Liver (tissue), 9 donors: ENCODE data around the gene KCNJ5. TPM values are rescaled to one million over a fixed set of nuclear protein-coding genes. Genes with fewer than 3 reads are reported as not detected.

Experiments used
- DNase-seq: peaks from one replicate; pipeline ENCODE4 v3.0.0-alpha.2; 2017; ENCODE audit warnings: low spot score
- H3K27ac ChIP-seq, 2 donors: one replicate each; pipeline ENCODE4 v1.7.0; 2013; ENCODE audit warnings: inconsistent platforms in 2 of 2, low read length in 2 of 2, control low read depth in 1 of 2, low read depth in 1 of 2, mild to moderate bottlenecking in 1 of 2
- H3K27me3 ChIP-seq, 4 donors: one replicate each; pipeline versions ENCODE4 v1.6.1 to v1.7.0; 2013; ENCODE audit warnings: low read length in 3 of 4, inconsistent platforms in 1 of 4, mild to moderate bottlenecking in 1 of 4, moderate library complexity in 1 of 4; ENCODE audit not compliant: control insufficient read depth in 4 of 4, insufficient read depth in 4 of 4
- H3K36me3 ChIP-seq, 4 donors: one replicate each; pipeline versions ENCODE4 v1.6.1 to v1.7.0; 2013; ENCODE audit warnings: low read length in 3 of 4, mild to moderate bottlenecking in 3 of 4, low read depth in 1 of 4, moderate library complexity in 1 of 4; ENCODE audit not compliant: control insufficient read depth in 4 of 4, insufficient read depth in 3 of 4
- H3K4me1 ChIP-seq, 4 donors: one replicate each; pipeline versions ENCODE4 v1.6.1 to v1.7.0; 2013; ENCODE audit warnings: low read length in 3 of 4, mild to moderate bottlenecking in 3 of 4, moderate library complexity in 1 of 4; ENCODE audit not compliant: control insufficient read depth in 4 of 4, insufficient read depth in 4 of 4
- H3K4me3 ChIP-seq, 3 donors: one replicate each; pipeline versions ENCODE4 v1.6.1 to v1.7.0; 2013; ENCODE audit warnings: low read length in 3 of 3, control low read depth in 1 of 3, low read depth in 1 of 3, mild to moderate bottlenecking in 1 of 3
- H3K9ac ChIP-seq, 2 donors: one replicate each; pipeline ENCODE4 v1.7.0; 2013; ENCODE audit warnings: low read length in 2 of 2, mild to moderate bottlenecking in 2 of 2, moderate library complexity in 2 of 2, control low read depth in 1 of 2, low read depth in 1 of 2
- H3K9me3 ChIP-seq, 4 donors: one replicate each; pipeline versions ENCODE4 v1.6.1 to v1.7.0; 2013; ENCODE audit warnings: low read length in 3 of 4; ENCODE audit not compliant: control insufficient read depth in 4 of 4
- EGR1 ChIP-seq, 2 donors: IDR thresholded peaks; 2 replicates each; pipeline ENCODE4 v1.6.1; 2016 to 2018; ENCODE audit warnings: antibody characterized with exemption in 2 of 2, low read depth in 2 of 2
- FOXA2 ChIP-seq: IDR thresholded peaks from 2 replicates; pipeline ENCODE4 v1.6.1; 2016; ENCODE audit warnings: antibody characterized with exemption
- GABPA ChIP-seq, 2 donors: IDR thresholded peaks in 1 of 2; conservative IDR thresholded peaks in 1 of 2; 2 replicates each; pipeline ENCODE4 v1.6.1; 2016; ENCODE audit warnings: antibody characterized with exemption in 2 of 2, mild to moderate bottlenecking in 1 of 2, moderate library complexity in 1 of 2
- HNF4A ChIP-seq, 2 donors: conservative IDR thresholded peaks; 2 replicates each; pipeline ENCODE4 v1.6.1; 2016; ENCODE audit warnings: antibody characterized with exemption in 2 of 2, mild to moderate bottlenecking in 2 of 2
- HNF4G ChIP-seq: IDR thresholded peaks from 2 replicates; pipeline ENCODE4 v1.6.1; 2016; ENCODE audit warnings: antibody characterized with exemption
- JUND ChIP-seq, 2 donors: IDR thresholded peaks; 2 replicates each; pipeline ENCODE4 v1.6.1; 2016; ENCODE audit warnings: antibody characterized with exemption in 2 of 2
- NR2F2 ChIP-seq: IDR thresholded peaks from 2 replicates; pipeline ENCODE4 v1.6.1; 2016; ENCODE audit warnings: antibody characterized with exemption
- RXRA ChIP-seq, 2 donors: IDR thresholded peaks; 2 replicates each; pipeline ENCODE4 v1.6.1; 2017 to 2018; ENCODE audit warnings: antibody characterized with exemption in 2 of 2, mild to moderate bottlenecking in 1 of 2
- SP1 ChIP-seq: IDR thresholded peaks from 2 replicates; pipeline ENCODE4 v1.6.1; 2018; ENCODE audit warnings: antibody characterized with exemption, mild to moderate bottlenecking
- TAF1 ChIP-seq: conservative IDR thresholded peaks from 2 replicates; pipeline ENCODE4 v1.6.1; 2016; ENCODE audit warnings: antibody characterized with exemption, mild to moderate bottlenecking
- YY1 ChIP-seq: IDR thresholded peaks from 2 replicates; pipeline ENCODE4 v1.6.1; 2016; ENCODE audit warnings: antibody characterized with exemption, mild to moderate bottlenecking
- WGBS: extraction: QIAGEN DNeasy Blood & Tissue Kit; methylation state at CpG from one replicate; pipeline ENCODE4 v1.1.7; 2013; 5-methylcytosine and 5-hydroxymethylcytosine counted together
- polyA plus RNA-seq, 2 donors: library from polyadenylated mRNA; stranded (reverse) in 1 of 2; unstranded in 1 of 2; fragments of 200-250 nt in 1 of 2; fragments of >200 nt in 1 of 2; fragmentation: Nextera tagmentation in 1 of 2; extraction: Ambion mirVana in 1 of 2; gene quantifications; one replicate each; pipeline versions ENCODE4 v1.2.1 to v1.2.3, GENCODE V29; 2013 to 2015
- total RNA-seq, 2 donors: library from RNA; depleted of rRNA; stranded (reverse); fragments of >200 nt; gene quantifications; one replicate each; pipeline ENCODE4 v1.2.3, GENCODE V29; 2014
- TF ChIP-seq, protein P1 (sequence below): IDR thresholded peaks from 2 replicates; pipeline ENCODE4 v1.6.1; 2016; ENCODE audit warnings: antibody characterized with exemption
- TF ChIP-seq, protein P2 (sequence below): fragments of 150-350 bp; IDR thresholded peaks from 2 replicates; pipeline ENCODE4 v1.5.1; 2017; ENCODE audit warnings: improper control_type of control experiment, low read depth, low read length; ENCODE audit not compliant: missing input control
- TF ChIP-seq, protein P3 (sequence below): IDR thresholded peaks from 2 replicates; pipeline ENCODE4 v1.6.1; 2016; ENCODE audit warnings: antibody characterized with exemption
- TF ChIP-seq, protein P4 (sequence below): IDR thresholded peaks from 2 replicates; pipeline ENCODE4 v1.6.1; 2016; ENCODE audit warnings: antibody characterized with exemption
- donor health status: healthy.
- donor health status: healthy.
- donor health status: healthy.
- donor health status: healthy.
- donor health status: healthy.

Gene KCNJ5
- total and polyA plus RNA-seq, 4 donors = 0.04 to 0.08 (median 0.06) TPM

DNA sequence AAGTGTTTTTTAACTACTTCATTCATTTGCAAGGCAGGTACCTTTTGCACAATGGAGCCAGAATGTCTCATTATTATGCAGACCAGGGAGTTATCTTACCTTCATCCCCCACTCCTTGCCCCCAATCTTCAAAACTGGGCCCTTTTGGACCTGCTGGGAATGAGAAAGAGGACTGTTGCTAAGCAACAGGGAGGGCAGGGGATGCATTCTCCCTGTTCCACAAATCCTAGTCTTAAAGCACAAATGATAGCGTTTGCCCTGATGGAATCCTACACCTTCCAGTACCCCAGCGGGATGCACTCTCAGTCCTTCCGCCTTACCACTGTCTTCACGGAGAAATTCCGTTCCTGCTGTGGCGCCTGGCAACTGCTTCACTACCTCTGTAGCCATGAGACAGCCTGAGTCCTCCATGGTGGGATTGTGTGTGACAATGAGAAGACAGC is 20.0 kb upstream of the KCNJ5 start (continued):
- TF ChIP-seq GABPA (IDR thresholded peaks at IDR 0.05 in 1 of 2, conservative IDR thresholded peaks at IDR 0.05 in 1 of 2) (no peak), YY1 (no peak)

DNA sequence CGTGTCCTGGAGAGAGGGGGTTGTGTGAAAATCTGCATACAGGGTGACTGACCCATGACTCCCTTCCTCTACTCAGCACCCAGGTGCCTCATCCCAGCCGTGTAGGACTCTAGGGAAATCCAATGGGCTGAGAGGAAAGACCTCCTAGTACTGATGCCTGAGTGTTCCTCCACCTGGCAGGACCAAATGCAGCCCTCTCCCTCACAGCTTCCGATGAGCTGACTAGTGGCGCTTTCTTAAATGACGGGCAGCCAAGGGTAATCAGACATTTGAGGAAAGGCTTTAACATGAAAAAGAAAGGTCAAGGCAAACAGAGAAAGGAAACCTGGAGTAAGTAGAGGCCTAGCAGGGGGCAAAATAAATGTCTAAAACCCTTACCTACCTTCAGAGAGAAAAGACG is 19.1 kb upstream of the KCNJ5 start:
- TF ChIP-seq SP1 (no peak), HNF4A (conservative IDR thresholded peaks at IDR 0.05) (no peak), NR2F2 (no peak), HNF4G (no peak), YY1 (no peak), JUND (IDR thresholded peaks at IDR 0.05) (no peak), RXRA (IDR thresholded peaks at IDR 0.05) (no peak), GABPA (IDR thresholded peaks at IDR 0.05 in 1 of 2, conservative IDR thresholded peaks at IDR 0.05 in 1 of 2) (no peak), EGR1 (IDR thresholded peaks at IDR 0.05; ENCODE audit: low read depth in 2 of 2) (no peak)
- TF ChIP-seq, protein P1, sequence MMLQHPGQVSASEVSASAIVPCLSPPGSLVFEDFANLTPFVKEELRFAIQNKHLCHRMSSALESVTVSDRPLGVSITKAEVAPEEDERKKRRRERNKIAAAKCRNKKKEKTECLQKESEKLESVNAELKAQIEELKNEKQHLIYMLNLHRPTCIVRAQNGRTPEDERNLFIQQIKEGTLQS = no peak
- TF ChIP-seq, protein P2, sequence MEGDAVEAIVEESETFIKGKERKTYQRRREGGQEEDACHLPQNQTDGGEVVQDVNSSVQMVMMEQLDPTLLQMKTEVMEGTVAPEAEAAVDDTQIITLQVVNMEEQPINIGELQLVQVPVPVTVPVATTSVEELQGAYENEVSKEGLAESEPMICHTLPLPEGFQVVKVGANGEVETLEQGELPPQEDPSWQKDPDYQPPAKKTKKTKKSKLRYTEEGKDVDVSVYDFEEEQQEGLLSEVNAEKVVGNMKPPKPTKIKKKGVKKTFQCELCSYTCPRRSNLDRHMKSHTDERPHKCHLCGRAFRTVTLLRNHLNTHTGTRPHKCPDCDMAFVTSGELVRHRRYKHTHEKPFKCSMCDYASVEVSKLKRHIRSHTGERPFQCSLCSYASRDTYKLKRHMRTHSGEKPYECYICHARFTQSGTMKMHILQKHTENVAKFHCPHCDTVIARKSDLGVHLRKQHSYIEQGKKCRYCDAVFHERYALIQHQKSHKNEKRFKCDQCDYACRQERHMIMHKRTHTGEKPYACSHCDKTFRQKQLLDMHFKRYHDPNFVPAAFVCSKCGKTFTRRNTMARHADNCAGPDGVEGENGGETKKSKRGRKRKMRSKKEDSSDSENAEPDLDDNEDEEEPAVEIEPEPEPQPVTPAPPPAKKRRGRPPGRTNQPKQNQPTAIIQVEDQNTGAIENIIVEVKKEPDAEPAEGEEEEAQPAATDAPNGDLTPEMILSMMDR = no peak
- TF ChIP-seq, protein P3, sequence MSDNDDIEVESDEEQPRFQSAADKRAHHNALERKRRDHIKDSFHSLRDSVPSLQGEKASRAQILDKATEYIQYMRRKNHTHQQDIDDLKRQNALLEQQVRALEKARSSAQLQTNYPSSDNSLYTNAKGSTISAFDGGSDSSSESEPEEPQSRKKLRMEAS = no peak
- TF ChIP-seq, protein P4, sequence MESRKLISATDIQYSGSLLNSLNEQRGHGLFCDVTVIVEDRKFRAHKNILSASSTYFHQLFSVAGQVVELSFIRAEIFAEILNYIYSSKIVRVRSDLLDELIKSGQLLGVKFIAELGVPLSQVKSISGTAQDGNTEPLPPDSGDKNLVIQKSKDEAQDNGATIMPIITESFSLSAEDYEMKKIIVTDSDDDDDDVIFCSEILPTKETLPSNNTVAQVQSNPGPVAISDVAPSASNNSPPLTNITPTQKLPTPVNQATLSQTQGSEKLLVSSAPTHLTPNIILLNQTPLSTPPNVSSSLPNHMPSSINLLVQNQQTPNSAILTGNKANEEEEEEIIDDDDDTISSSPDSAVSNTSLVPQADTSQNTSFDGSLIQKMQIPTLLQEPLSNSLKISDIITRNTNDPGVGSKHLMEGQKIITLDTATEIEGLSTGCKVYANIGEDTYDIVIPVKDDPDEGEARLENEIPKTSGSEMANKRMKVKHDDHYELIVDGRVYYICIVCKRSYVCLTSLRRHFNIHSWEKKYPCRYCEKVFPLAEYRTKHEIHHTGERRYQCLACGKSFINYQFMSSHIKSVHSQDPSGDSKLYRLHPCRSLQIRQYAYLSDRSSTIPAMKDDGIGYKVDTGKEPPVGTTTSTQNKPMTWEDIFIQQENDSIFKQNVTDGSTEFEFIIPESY = no peak
- no peak overlapping the region for H3K9ac ChIP-seq
- no peak overlapping the region for H3K27ac ChIP-seq
- no peak for DNase-seq
- H3K4me1 ChIP-seq = no peaks in the 10 kb centered on the region
- no peak overlapping the region for H3K4me3 ChIP-seq
- H3K9me3 ChIP-seq = no peaks in the 10 kb centered on the region
- H3K27me3 ChIP-seq = no peaks in the 10 kb centered on the region
- H3K36me3 ChIP-seq = no peaks in the 10 kb centered on the region
- 81% methylated on average over 6 of the region's 6 CpGs for WGBS

DNA sequence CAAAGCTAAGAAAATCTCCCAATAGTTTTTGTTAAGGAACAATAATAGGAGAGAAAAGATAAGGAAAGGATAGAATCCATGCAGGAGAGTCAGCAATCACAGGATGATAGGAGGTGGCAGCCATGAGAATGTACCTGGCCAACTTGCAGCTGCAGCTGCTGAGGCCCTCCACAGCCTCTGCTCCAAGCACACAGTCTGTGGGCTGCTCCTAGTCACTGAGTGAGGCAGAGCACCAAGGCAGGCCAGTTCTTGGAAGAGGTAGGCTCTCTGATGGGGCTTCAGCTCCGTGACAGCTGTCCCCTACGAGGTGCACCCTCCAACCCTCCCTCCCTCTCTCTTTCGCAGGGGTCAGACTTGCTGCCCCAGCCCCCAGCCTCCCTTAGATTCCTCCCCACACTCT is 18.6 kb upstream of the KCNJ5 start:
- Histone ChIP-seq H3K27ac (no peak overlapping the region), H3K9me3 (no peaks in the 10 kb centered on the region), H3K4me1 (no peaks in the 10 kb centered on the region), H3K9ac (no peak overlapping the region), H3K36me3 (no peaks in the 10 kb centered on the region), H3K4me3 (no peak overlapping the region), H3K27me3 (no peaks in the 10 kb centered on the region)
- 69% methylated on average over 3 of the region's 3 CpGs for WGBS
- DNase-seq = no peak
- TF ChIP-seq, protein P1 = no peak
- no peak for TF ChIP-seq HNF4A (conservative IDR thresholded peaks at IDR 0.05)
- TF ChIP-seq TAF1 = no peak
- TF ChIP-seq FOXA2 = no peak
- no peak for TF ChIP-seq HNF4G
- no peak for TF ChIP-seq EGR1 (IDR thresholded peaks at IDR 0.05; ENCODE audit: low read depth in 2 of 2)
- TF ChIP-seq SP1 = no peak
- TF ChIP-seq JUND (IDR thresholded peaks at IDR 0.05) = no peak
- no peak for TF ChIP-seq RXRA (IDR thresholded peaks at IDR 0.05)
